HG03196 (cell line): ENCODE data around the gene MRPL18.

ENCODE experiments used
- ATAC-seq: cut with Tn5 transposase; IDR thresholded peaks from one replicate; pipeline ENCODE4 v1.9.1; 2021; ENCODE audit not compliant: unreplicated experiment

MRPL18 gene

GRCh38 chr6:159838020-159838744, 47.9 kb downstream of the MRPL18 start:
- no peak for ATAC-seq

- ATAC-seq: no peak
These were observed 51.8 kb downstream of the MRPL18 start for GRCh38 chr6:159842035-159842434.

- no peak for ATAC-seq
These were observed 54.7 kb downstream of the MRPL18 start for GRCh38 chr6:159844737-159845645.
